Effector memory CD4-positive, alpha-beta T cell (primary cell): ENCODE data around the gene NFAM1.

Source experiments
- DNase-seq, 3 donors: peaks; one replicate each; pipeline ENCODE4 v3.0.0-alpha.2; 2020
- H3K27ac ChIP-seq: 2 replicates; pipeline ENCODE4 v1.7.0; 2013; ENCODE audit warnings: mild to moderate bottlenecking, low read length, moderate library complexity; ENCODE audit not compliant: insufficient read depth, poor library complexity, severe bottlenecking
- H3K27me3 ChIP-seq: replicated peaks from 2 replicates; pipeline ENCODE4 v1.7.0; 2013; ENCODE audit warnings: mild to moderate bottlenecking, low read length; ENCODE audit not compliant: insufficient read depth, control insufficient read depth, poor library complexity, severe bottlenecking
- H3K36me3 ChIP-seq: 2 replicates; pipeline ENCODE4 v1.7.0; 2013; ENCODE audit warnings: mild to moderate bottlenecking, low read length, moderate library complexity; ENCODE audit not compliant: control insufficient read depth, insufficient read depth
- H3K4me1 ChIP-seq: 2 replicates; pipeline ENCODE4 v1.7.0; 2013; ENCODE audit warnings: low read length, mild to moderate bottlenecking; ENCODE audit not compliant: control insufficient read depth, insufficient read depth, poor library complexity, severe bottlenecking
- H3K4me3 ChIP-seq: 2 replicates; pipeline ENCODE4 v1.7.0; 2013; ENCODE audit warnings: low read length, low read depth, mild to moderate bottlenecking; ENCODE audit not compliant: insufficient read depth, poor library complexity, severe bottlenecking
- H3K9me3 ChIP-seq: 2 replicates; pipeline ENCODE4 v1.7.0; 2013; ENCODE audit warnings: mild to moderate bottlenecking, low read length, moderate library complexity; ENCODE audit not compliant: control insufficient read depth

NFAM1 gene

DNA sequence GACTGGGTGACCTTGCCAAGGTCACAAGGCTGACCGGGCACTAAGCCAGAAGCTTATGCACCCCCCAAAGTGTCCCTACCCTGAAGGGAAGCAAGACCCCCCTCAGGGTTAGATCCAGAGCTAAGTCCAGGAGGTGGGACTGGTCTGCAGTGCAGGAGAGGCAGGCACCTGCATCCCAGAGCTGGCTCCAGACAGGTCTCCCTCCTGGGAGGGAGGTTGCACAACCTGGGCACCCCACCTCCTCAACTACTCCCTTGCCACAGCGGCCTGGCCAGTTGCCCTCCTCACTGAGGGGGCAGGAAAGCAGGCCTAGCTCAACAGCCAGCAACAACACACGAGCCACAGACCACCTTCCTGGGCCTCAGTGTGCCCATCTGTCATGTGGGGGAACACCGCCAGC, 86.7 kb downstream of the NFAM1 start:
- no peak for DNase-seq
- Histone ChIP-seq H3K36me3 (no peaks in the 10 kb centered on the region), H3K9me3 (no peaks in the 10 kb centered on the region), H3K27me3 (no peaks in the 10 kb centered on the region), H3K4me1 (peaks cover 4% of the 10 kb centered on the region), H3K27ac (no peak overlapping the region), H3K4me3 (no peak overlapping the region)

DNA sequence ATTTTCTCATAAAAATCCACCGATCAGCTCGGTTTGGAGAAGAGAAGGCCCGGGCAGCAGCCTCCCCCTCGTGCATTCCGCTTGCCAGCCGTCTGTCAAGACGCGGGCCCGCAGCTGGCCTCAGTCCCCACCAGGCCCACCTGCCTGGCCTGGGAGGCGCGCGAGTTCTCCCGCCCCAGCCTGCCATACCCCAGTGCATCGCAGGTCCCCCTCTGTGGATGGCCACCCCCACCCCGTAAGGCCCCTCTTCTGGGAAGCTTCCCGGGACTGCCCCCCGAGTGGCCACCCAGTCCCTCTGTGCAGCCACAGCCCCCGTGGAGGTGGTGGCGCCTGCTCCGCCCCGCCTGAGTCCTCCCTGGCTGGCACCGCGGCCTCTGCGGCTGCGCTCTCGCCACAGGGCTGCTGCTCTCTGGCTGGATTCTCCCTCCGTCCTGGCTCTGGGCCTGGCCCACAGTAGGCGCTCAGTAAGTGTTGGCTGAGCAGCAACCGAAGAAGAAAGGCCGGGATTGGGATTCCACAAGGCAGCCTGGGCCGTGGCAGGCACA, 87.8 kb downstream of the NFAM1 start:
- H3K36me3 ChIP-seq = no peaks in the 10 kb centered on the region
- no peak overlapping the region for H3K27ac ChIP-seq
- peaks cover 4% of the 10 kb centered on the region for H3K4me1 ChIP-seq
- DNase-seq = no peak
- H3K4me3 ChIP-seq = no peak overlapping the region
- no peaks in the 10 kb centered on the region for H3K27me3 ChIP-seq
- H3K9me3 ChIP-seq = no peaks in the 10 kb centered on the region

DNA sequence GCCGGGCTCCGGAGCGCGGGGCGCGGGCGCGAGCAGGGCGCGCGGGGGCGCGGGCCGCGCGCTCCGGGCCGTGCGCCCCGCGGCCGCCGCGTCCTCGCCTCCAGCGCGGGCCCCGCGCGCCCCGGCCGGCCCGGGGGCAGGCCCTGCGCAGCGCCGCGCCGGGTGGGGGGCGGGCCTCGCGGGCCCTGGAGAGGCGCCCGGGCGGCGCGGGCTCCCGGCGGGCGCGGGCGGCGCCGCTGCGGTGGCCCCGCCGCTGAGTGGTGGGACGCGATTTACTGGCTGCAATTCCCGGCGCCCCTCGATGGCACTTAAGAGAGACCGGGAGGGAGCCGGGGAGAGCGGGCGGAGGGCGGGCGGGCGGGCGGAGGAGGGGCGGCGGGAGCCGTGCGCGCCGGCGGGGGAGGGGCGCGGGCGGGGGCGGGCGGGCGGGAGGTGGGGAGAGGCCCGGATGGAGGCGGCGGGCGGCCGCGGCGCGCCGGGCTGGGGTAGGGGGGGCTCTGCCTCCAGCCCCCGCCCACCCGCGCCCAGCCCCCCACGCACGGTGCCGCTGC, 88.6 kb downstream of the NFAM1 start:
- Histone ChIP-seq H3K4me1 (peaks cover 4% of the 10 kb centered on the region), H3K27ac (no peak overlapping the region), H3K27me3 (no peaks in the 10 kb centered on the region), H3K36me3 (no peaks in the 10 kb centered on the region), H3K4me3 (no peak overlapping the region), H3K9me3 (no peaks in the 10 kb centered on the region)
- DNase-seq = no peak

DNA sequence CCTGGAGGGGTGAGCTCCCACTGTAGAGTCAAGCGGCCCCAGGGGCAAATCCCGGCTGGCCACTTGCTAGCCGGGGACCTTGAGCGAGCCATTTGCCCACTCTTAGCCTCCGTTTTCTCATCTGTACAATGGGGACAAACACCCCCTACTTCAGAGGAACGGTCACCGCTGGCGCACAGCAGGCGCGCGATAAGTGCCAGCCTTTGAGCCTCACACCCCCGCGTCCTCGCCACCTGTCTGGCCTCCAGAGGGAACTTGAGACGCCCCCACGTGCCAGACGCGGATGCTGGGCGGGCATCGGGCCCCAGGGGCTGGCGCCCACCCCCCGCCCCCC, 89.1 kb downstream of the NFAM1 start:
- H3K27ac ChIP-seq = no peak overlapping the region
- no peaks in the 10 kb centered on the region for H3K9me3 ChIP-seq
- peaks cover 4% of the 10 kb centered on the region for H3K4me1 ChIP-seq
- no peaks in the 10 kb centered on the region for H3K36me3 ChIP-seq
- H3K4me3 ChIP-seq = peak overlapping the region; percentile 44
- DNase-seq = no peak
- H3K27me3 ChIP-seq = no peaks in the 10 kb centered on the region

DNA sequence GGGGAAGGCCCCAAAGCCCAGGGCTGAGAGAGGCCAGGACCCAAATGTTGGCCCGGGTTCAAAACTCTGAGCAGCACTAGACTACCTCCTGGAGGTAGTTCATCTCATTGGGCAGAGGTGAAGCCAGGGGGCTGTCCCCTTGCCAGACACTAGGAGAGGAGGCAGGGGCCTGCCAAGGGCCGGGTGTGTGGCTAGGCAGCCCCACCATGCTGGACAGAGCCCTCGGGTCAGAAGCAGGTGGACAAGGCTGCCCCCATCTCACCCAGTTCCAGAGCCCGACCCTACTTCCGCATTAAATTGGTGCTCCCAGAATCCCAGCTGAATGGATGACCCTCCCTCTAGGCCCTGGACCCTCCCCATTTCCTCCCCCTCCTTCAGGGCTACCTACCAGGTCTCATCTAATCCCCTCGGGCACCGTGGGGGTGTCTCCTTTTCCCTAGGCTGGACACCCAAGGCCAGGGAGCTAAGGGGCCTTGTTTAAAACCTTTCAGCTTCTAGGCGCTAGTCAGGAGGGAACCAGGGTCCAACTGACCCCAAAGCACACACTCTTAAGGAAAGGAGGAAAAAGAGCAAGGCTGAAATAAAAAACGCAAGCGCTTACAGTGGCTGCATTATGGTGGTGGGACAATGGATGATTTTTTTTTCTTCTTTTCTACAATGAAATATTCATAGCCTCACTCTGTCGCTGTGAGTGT, 89.6 kb downstream of the NFAM1 start:
- DNase-seq = no peak
- Histone ChIP-seq H3K27me3 (no peaks in the 10 kb centered on the region), H3K4me1 (peaks cover 4% of the 10 kb centered on the region), H3K9me3 (no peaks in the 10 kb centered on the region), H3K36me3 (no peaks in the 10 kb centered on the region), H3K4me3 (peak overlapping the region; percentile 44), H3K27ac (no peak overlapping the region)

DNA sequence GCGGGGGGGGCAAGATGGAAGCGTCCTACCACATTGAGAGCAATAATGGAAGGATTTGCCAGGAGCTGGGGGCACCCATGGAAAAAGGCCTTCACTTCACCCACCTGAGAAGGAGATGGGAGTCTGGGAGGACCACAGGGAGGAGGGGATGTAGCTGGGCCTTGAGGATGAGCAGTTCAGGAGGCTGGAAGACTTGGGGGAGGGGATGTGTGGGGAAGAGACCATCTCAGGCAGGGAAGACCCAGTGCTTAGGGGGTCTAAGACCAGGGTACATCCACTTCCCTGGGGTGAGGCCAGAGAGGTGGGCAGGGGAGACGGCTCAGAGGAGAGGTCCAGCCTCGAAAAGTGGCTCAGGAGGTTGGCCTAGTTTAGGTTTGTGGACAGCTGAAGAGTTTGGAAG, 90.4 kb downstream of the NFAM1 start:
- no peak overlapping the region for H3K4me3 ChIP-seq
- H3K27me3 ChIP-seq = no peaks in the 10 kb centered on the region
- no peaks in the 10 kb centered on the region for H3K36me3 ChIP-seq
- no peaks in the 10 kb centered on the region for H3K9me3 ChIP-seq
- DNase-seq = no peak
- H3K27ac ChIP-seq = no peak overlapping the region
- H3K4me1 ChIP-seq = peaks cover 4% of the 10 kb centered on the region

DNA sequence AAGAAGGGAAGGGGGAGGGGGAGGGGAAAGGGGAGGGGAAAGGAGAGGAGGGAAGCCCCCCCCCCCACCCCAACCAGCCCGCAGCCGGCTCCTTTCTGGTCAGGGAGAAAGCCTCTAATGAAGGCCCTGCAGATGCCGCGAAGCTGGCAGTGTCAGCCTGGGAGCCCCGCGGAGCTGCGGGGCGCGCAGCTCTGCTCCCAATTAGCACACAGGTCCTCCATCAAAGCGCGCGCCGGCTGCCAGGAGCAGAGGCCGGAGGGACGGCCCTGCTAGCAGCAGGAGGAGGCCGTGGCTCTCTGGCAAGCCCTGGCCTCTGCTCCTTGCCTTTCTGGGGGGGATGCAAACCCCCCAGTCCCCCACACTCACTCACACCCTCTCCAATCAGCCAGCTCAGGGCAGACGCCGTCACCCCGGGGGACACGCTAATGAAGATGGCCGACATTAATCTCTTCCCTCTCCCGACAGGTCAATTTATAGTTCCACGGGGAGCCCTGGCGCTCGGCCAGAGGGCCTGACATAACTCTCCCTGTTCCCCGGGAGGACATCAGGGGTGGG, 91.3 kb downstream of the NFAM1 start:
- Histone ChIP-seq H3K4me3 (no peak overlapping the region), H3K27ac (no peak overlapping the region), H3K9me3 (no peaks in the 10 kb centered on the region), H3K4me1 (peaks cover 4% of the 10 kb centered on the region), H3K36me3 (no peaks in the 10 kb centered on the region), H3K27me3 (no peaks in the 10 kb centered on the region)
- DNase-seq = no peak

DNA sequence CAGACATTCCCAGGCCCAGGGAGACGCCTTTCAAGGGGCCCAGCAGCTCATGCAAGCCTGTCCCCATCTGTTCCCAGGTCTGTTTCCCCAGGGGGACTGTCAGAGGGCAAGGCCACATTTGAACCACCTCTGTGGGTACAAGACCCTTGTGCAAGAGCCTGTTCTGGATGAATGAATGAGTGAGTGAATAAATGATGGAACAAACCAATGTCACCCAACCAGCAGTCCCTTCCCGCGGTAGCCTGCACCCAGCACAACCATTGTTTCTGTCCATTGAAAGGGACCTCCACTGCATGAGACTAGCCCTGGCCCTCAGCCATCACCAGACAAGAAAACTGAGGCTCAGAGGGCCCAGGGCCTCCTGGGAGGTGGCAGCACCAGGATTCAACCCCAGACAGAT, 92.1 kb downstream of the NFAM1 start:
- no peaks in the 10 kb centered on the region for H3K36me3 ChIP-seq
- no peak overlapping the region for H3K4me3 ChIP-seq
- H3K4me1 ChIP-seq = peaks cover 4% of the 10 kb centered on the region
- no peak for DNase-seq
- no peak overlapping the region for H3K27ac ChIP-seq
- no peaks in the 10 kb centered on the region for H3K9me3 ChIP-seq
- H3K27me3 ChIP-seq = no peaks in the 10 kb centered on the region

DNA sequence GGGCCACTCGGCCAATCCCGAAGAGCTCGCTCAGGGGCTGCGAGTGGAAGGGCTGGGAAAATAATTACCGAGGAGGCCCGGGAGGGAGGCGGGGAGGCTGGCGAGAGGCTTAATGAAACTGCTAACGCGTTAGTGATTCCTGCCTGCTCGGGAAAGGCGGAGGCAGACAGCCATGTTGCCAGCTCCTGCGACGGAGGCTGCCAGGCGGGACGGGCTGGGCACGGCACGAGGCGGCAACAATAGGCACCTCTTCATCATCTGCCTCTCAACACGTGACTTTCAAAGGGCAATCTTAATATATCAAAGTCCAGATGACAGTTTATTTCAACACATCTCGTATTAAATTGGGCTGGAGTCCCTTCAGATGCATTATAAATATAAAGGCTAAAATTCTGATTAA, 93.7 kb downstream of the NFAM1 start:
- H3K4me3 ChIP-seq = no peak overlapping the region
- DNase-seq = no peak
- H3K36me3 ChIP-seq = no peaks in the 10 kb centered on the region
- H3K4me1 ChIP-seq = peaks cover 4% of the 10 kb centered on the region
- no peaks in the 10 kb centered on the region for H3K27me3 ChIP-seq
- H3K9me3 ChIP-seq = no peaks in the 10 kb centered on the region
- no peak overlapping the region for H3K27ac ChIP-seq

DNA sequence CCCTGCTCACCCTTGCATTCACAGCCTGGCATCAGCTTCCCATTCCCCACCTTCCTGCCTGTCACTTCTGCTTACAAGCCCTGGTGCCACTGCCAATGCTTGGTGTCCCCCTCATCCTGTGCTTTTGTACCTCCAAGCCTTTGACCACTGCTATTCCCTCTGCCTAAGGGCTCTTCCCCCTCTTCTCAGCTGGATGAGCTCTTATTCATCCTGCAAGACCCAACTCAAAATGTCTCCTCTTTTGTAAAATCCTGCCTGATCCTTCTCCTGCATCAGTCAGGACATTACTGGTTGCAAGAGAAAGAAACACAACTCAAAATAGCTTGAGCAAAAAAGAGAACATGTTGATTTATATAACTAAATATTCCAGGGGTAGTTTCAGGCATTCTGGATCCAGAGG, 94.8 kb downstream of the NFAM1 start:
- Histone ChIP-seq H3K9me3 (no peaks in the 10 kb centered on the region), H3K27me3 (no peaks in the 10 kb centered on the region), H3K36me3 (no peaks in the 10 kb centered on the region), H3K27ac (no peak overlapping the region), H3K4me1 (peaks cover 2% of the 10 kb centered on the region), H3K4me3 (no peak overlapping the region)
- DNase-seq = no peak
